ENCODE results near the gene GAPVD1. TPM values are rescaled to one million over a fixed set of nuclear protein-coding genes. Genes with fewer than 3 reads are reported as not detected.
A peak's percentile ranks its signal among the peaks of the same experiment; 100 is the strongest.

The GAPVD1 gene
- total and polyA plus RNA-seq, 2 of the 13 experiments (the other 11 are each of a cell fraction or from before 2014, with no cell fraction given): 11.1 to 33.2 TPM

DNA sequence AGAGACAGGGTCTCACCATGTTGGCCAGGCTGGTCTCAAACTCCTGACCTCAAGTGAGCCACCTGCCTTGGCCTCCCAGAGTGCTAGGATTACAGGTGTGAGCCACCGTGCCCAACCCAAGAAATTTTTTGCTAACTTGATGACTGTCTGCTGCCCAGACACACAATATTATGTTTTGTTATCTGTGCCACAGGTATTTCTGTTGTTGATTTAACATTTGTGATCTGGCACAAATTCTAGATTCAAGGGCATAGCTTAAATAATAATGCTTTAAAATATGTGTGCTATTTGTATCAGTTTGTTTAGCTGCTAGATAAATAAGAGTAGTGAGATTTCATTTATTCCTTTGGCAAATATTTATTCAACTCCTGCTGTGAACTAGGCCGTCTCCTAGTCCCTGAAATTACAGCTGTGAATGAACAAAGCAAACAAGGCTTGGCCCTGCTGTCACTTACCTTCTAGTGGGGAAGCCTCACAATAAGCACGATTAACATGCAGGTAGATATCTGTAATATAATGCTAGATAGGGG is 35.3 kb downstream of the GAPVD1 start (continued):
- TF ChIP-seq, protein P1, sequence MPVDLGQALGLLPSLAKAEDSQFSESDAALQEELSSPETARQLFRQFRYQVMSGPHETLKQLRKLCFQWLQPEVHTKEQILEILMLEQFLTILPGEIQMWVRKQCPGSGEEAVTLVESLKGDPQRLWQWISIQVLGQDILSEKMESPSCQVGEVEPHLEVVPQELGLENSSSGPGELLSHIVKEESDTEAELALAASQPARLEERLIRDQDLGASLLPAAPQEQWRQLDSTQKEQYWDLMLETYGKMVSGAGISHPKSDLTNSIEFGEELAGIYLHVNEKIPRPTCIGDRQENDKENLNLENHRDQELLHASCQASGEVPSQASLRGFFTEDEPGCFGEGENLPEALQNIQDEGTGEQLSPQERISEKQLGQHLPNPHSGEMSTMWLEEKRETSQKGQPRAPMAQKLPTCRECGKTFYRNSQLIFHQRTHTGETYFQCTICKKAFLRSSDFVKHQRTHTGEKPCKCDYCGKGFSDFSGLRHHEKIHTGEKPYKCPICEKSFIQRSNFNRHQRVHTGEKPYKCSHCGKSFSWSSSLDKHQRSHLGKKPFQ (CRISPR knock-in tag; IDR thresholded peaks at IDR 0.05; ENCODE audit: insufficient replicate concordance): peak; percentile 61
- TF ChIP-seq ZFP1 (CRISPR knock-in tag; IDR thresholded peaks at IDR 0.05) (peak; percentile 83; the same call in 1 of the 2 replicates), SRSF1 (optimal IDR thresholded peaks at IDR 0.05; ENCODE audit: low read depth, low read length) (no peak), U2AF1 (optimal IDR thresholded peaks at IDR 0.05; ENCODE audit: low read depth, low read length) (no peak), KAT8 (CRISPR knock-in tag; IDR thresholded peaks at IDR 0.05) (peak; percentile 68; the same call in 1 of the 2 replicates), SP4 (CRISPR knock-in tag; IDR thresholded peaks at IDR 0.05) (no peak), ZSCAN9 (CRISPR knock-in tag; IDR thresholded peaks at IDR 0.05; ENCODE audit: borderline replicate concordance) (peak; percentile 63; the same call in 1 of the 2 replicates), CHCHD3 (CRISPR knock-in tag; IDR thresholded peaks at IDR 0.05) (no peak), SRSF4 (IDR thresholded peaks at IDR 0.05; ENCODE audit: low read depth, low read length, poor library complexity, severe bottlenecking) (no peak), SYNCRIP (IDR thresholded peaks at IDR 0.05; ENCODE audit: insufficient read depth, low read depth, low read length) (no peak), ZNF326 (CRISPR knock-in tag; IDR thresholded peaks at IDR 0.05; ENCODE audit: borderline replicate concordance) (no peak), SKI (IDR thresholded peaks at IDR 0.05; ENCODE audit: partially characterized antibody) (peak; percentile 94), ZFP36 (IDR thresholded peaks at IDR 0.05; ENCODE audit: borderline replicate concordance, low read depth, low read length, partially characterized antibody) (no peak), IRX3 (CRISPR knock-in tag; IDR thresholded peaks at IDR 0.05; ENCODE audit: borderline replicate concordance, low read depth) (no peak), ZNF605 (CRISPR knock-in tag; IDR thresholded peaks at IDR 0.05) (peak; percentile 52; the same call in 1 of the 2 replicates), SNRNP70 (IDR thresholded peaks at IDR 0.05; ENCODE audit: low read depth, low read length) (no peak), POLR2A (IDR thresholded peaks at IDR 0.05; ENCODE audit: insufficient read depth in 1 of 2, low read depth in 2 of 2, low read length in 2 of 2) (no peak), POLR2G (IDR thresholded peaks at IDR 0.05; ENCODE audit: low read depth, low read length) (no peak), NAIF1 (CRISPR knock-in tag; IDR thresholded peaks at IDR 0.05; ENCODE audit: borderline replicate concordance) (no peak), CEBPG (CRISPR knock-in tag; IDR thresholded peaks at IDR 0.05) (0 out of 2 replicates have a peak, but pooled peaks have one; percentile 24)
- TF ChIP-seq, protein P2, sequence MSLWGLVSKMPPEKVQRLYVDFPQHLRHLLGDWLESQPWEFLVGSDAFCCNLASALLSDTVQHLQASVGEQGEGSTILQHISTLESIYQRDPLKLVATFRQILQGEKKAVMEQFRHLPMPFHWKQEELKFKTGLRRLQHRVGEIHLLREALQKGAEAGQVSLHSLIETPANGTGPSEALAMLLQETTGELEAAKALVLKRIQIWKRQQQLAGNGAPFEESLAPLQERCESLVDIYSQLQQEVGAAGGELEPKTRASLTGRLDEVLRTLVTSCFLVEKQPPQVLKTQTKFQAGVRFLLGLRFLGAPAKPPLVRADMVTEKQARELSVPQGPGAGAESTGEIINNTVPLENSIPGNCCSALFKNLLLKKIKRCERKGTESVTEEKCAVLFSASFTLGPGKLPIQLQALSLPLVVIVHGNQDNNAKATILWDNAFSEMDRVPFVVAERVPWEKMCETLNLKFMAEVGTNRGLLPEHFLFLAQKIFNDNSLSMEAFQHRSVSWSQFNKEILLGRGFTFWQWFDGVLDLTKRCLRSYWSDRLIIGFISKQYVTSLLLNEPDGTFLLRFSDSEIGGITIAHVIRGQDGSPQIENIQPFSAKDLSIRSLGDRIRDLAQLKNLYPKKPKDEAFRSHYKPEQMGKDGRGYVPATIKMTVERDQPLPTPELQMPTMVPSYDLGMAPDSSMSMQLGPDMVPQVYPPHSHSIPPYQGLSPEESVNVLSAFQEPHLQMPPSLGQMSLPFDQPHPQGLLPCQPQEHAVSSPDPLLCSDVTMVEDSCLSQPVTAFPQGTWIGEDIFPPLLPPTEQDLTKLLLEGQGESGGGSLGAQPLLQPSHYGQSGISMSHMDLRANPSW (CRISPR knock-in tag; IDR thresholded peaks at IDR 0.05; ENCODE audit: borderline replicate concordance): peak; percentile 63; the same call in 1 of the 2 replicates
- TF ChIP-seq, protein P3, sequence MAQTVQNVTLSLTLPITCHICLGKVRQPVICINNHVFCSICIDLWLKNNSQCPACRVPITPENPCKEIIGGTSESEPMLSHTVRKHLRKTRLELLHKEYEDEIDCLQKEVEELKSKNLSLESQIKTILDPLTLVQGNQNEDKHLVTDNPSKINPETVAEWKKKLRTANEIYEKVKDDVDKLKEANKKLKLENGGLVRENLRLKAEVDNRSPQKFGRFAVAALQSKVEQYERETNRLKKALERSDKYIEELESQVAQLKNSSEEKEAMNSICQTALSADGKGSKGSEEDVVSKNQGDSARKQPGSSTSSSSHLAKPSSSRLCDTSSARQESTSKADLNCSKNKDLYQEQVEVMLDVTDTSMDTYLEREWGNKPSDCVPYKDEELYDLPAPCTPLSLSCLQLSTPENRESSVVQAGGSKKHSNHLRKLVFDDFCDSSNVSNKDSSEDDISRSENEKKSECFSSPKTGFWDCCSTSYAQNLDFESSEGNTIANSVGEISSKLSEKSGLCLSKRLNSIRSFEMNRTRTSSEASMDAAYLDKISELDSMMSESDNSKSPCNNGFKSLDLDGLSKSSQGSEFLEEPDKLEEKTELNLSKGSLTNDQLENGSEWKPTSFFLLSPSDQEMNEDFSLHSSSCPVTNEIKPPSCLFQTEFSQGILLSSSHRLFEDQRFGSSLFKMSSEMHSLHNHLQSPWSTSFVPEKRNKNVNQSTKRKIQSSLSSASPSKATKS (CRISPR knock-in tag; IDR thresholded peaks at IDR 0.05): no peak
- TF ChIP-seq, protein P4, sequence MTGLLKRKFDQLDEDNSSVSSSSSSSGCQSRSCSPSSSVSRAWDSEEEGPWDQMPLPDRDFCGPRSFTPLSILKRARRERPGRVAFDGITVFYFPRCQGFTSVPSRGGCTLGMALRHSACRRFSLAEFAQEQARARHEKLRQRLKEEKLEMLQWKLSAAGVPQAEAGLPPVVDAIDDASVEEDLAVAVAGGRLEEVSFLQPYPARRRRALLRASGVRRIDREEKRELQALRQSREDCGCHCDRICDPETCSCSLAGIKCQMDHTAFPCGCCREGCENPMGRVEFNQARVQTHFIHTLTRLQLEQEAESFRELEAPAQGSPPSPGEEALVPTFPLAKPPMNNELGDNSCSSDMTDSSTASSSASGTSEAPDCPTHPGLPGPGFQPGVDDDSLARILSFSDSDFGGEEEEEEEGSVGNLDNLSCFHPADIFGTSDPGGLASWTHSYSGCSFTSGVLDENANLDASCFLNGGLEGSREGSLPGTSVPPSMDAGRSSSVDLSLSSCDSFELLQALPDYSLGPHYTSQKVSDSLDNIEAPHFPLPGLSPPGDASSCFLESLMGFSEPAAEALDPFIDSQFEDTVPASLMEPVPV (CRISPR knock-in tag; IDR thresholded peaks at IDR 0.05): no peak
